GM13976 (cell line): ENCODE measurements around the gene NCMAP.

Experiments
- DNase-seq: peaks from one replicate; pipeline ENCODE4 v3.0.0; 2012; ENCODE audit warnings: low spot score
- in situ Hi-C: fragments of 300-500 bp; cut with MboI; formaldehyde crosslinking; loops from one replicate; pipeline ENCODE4 v1.12.0; 2022; ENCODE audit warnings: low sequenced_read_pairs, mixed read lengths, inconsistent platforms; ENCODE audit not compliant: unreplicated experiment
- TF ChIP-seq, protein P1 (sequence below): IDR thresholded peaks from 2 replicates; pipeline ENCODE4 v1.5.1; 2012; ENCODE audit warnings: borderline replicate concordance, mild to moderate bottlenecking; ENCODE audit not compliant: insufficient read depth; ENCODE audit errors: extremely low read depth, missing control alignments, control extremely low read depth

NCMAP gene

DNA sequence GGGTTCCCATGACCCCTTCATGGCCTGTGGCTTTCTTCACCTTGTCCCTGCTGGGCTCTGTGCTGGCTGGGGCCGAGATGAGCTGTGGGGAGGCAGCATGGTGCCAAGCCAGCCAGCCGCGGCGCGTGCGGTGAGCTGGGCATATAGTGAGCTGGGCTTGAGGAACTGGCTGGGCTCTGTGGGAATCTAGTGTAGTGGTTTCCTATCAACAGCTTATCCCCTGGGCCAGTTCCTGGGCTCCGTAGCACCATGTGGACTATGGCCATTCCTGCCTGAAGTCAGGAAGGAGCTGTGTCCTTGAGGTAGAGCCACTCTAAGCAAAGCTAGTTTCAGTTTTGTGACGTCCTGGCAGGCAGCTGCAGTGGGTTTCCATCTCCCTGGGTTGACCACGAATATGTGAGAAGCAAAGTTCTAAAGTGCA lies 1.8 kb downstream of the NCMAP start:
- DNase-seq, result no peak
- in situ Hi-C loops, result no loop called here
- TF ChIP-seq, protein P1, sequence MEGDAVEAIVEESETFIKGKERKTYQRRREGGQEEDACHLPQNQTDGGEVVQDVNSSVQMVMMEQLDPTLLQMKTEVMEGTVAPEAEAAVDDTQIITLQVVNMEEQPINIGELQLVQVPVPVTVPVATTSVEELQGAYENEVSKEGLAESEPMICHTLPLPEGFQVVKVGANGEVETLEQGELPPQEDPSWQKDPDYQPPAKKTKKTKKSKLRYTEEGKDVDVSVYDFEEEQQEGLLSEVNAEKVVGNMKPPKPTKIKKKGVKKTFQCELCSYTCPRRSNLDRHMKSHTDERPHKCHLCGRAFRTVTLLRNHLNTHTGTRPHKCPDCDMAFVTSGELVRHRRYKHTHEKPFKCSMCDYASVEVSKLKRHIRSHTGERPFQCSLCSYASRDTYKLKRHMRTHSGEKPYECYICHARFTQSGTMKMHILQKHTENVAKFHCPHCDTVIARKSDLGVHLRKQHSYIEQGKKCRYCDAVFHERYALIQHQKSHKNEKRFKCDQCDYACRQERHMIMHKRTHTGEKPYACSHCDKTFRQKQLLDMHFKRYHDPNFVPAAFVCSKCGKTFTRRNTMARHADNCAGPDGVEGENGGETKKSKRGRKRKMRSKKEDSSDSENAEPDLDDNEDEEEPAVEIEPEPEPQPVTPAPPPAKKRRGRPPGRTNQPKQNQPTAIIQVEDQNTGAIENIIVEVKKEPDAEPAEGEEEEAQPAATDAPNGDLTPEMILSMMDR, result no peak

DNA sequence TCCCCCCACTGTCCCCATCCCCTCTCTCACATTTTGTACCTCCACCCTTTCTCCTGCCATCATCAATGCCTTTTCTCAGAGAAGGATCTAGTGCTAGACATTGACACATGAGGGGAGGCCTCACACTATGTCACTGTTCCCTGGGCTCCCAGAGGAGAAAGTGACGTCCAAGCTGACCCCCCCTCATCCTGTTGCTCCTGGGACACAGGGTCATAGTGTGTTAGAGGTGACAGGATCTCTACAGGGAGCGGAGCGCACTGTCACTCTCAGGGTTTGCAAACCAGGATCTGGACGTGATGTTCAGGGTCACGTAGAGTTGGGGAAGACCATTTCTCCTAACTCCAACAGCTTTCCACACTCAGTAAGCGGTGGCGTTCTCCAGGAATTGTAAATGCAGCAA lies 2.6 kb downstream of the NCMAP start:
- no peak for DNase-seq
- TF ChIP-seq, protein P1, result no peak
- in situ Hi-C loops, result no loop called here

DNA sequence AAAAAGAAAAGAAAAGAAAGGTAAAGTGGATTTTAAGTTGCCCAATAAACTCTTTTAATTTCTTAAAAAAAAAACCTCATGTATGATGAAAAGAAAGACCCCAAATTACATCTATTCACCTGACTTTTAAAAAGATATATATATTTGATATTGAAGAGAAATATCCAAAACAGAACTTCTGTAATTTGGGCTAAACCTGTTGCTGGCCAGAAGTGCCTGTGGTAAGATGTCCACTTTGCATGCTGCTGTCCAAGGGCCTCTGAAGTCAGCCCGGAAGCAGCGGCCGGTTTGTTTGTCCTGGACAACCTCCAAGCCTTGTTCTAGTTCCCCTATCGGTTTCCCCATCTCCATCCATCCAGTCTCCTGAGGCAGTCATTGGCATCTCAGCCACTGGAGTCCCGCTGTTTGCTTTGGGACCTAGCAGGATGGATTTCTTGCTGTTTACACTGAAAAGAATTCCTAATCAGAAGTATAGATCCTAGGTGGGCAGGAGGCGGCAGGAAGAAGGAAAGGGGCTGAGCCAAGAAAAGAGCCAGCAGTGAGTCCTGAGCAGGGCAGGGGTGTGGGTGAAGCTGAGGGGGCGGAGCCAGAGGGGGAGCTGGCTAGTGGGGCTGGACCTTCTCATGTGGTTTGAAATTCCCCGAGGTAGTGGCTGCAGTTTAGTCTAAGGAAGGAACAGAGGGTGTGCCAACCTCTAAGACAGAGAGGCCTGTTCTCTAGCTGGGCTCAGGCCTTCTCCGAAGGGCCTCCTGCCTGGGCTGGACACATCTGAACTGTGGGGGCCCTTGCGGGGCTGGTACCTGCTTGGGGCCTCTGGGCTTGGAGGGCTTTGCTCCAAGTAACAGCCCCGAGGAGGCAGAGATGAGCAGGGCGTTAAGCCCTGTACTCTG lies 3.3 kb downstream of the NCMAP start:
- no peak for DNase-seq
- in situ Hi-C loops, result no loop called here
- TF ChIP-seq, protein P1, result no peak

DNA sequence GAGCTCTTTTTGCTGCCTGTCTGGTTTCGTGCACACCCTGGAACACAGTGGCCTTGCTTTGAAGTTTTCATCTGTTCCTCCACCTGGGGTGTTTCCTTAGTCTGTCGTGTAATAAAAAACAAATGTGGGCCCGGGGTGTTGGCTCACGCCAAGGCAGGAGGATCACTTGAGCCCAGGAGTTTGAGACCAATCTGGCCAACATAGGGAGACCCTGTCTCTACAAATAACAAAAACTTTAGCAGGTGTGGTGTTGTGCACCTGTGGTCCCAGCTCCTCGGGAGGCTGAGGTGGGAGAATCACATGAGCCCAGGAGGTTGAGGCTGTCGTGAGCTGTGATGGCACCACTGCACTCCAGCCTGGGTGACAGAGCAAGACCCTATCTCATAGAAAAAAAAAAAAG lies 4.5 kb downstream of the NCMAP start:
- no peak for DNase-seq
- in situ Hi-C loops, result no loop called here

DNA sequence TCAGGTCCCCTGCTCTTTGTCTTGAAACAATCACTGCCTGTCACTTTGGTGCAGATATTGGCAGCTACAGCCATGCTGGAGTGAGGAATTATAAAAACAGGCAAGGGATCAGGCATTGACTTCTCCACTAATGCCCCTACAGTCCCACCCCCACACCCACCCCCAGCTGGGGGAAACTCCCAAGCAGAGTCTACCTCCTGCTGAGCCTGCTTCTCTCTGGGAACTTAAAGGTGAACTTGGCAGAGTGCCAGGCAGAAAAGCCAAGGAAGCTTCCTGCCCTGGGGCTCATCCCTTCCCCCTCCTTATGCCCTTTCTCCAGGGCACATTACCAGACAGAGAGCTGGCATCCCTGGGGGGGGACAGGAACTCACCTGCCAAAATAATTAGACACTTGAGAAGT lies 6.7 kb downstream of the NCMAP start:
- in situ Hi-C loops, result no loop called here

More for the DNA sequence above, 4.5 kb downstream of the NCMAP start:
- TF ChIP-seq, protein P1, result no peak

DNA sequence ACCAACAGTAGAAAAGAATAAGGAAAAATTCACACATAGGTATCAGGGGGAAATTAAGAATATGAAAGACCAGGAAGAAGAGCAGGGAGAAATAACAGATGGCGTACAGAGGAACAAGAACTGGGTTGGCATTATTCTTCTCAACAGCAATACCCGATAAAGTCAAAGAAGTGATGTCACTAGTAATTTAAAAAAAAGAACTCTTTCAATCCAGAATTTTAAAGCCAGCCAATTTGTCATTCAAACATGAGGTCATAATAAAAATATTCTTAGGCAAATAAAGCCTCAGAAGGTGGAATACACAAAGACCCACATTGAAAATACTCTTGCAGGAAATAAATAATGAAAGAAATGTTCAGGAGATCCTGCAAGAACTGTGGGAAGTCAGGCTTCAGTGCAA lies 8.8 kb downstream of the NCMAP start:
- in situ Hi-C loops, result no loop called here
- DNase-seq, result no peak
- TF ChIP-seq, protein P1, result no peak

More for the DNA sequence above, 6.7 kb downstream of the NCMAP start:
- no peak for DNase-seq
- TF ChIP-seq, protein P1, result no peak
